B cell (primary cell): ENCODE data around the gene FGFR3. TPM values are rescaled to one million over a fixed set of nuclear protein-coding genes. Genes with fewer than 3 reads are reported as not detected.

ENCODE experiments used
- ATAC-seq: fragments of 200-7000 bp; cut with Tn5 transposase; one replicate; pipeline ENCODE4 v1.10.0; 2021; ENCODE audit warnings: low read depth, mild to moderate bottlenecking, moderate number of reproducible peaks, moderate library complexity
- CTCF ChIA-PET: fragments of 350-600 bp; sonication (Branson Sonifier 250); formaldehyde crosslinking; loops from one replicate; lab custom pipeline; 2021; ENCODE audit warnings: antibody characterized with exemption, inconsistent platforms; lab: Charles Lee
- POLR2A ChIA-PET: fragments of 350-600 bp; sonication (Branson Sonifier 250); formaldehyde crosslinking; loops from one replicate; lab custom pipeline; 2021; ENCODE audit warnings: antibody characterized with exemption; lab: Charles Lee
- DNase-seq: peaks from one replicate; pipeline ENCODE4 v3.0.0; 2013
- H2AFZ ChIP-seq: 2 replicates; pipeline ENCODE4 v1.6.1; 2012; ENCODE audit warnings: mild to moderate bottlenecking, low read depth, low read length; ENCODE audit not compliant: insufficient read depth, poor library complexity, severe bottlenecking
- H3K27ac ChIP-seq, 2 donors: 1 replicate in 1 of 2; 2 replicates in 1 of 2; pipeline ENCODE4 v1.5.1; 2012 to 2013; ENCODE audit warnings: low read length in 2 of 2, mild to moderate bottlenecking in 2 of 2, moderate library complexity in 1 of 2
- H3K27me3 ChIP-seq, 4 experiments: fragments of 200-600 bp in 1 of 4; sonication (generic) in 1 of 4; replicated peaks in 1 of 4; 1 replicate in 2 of 4; 2 replicates in 2 of 4; pipeline versions ENCODE4 v1.6.1 to v1.7.0; 2013 to 2016; ENCODE audit warnings: low read length in 3 of 4, mild to moderate bottlenecking in 2 of 4, mixed read lengths in 1 of 4, moderate library complexity in 1 of 4; ENCODE audit not compliant: insufficient read depth in 4 of 4, control insufficient read depth in 3 of 4; ENCODE audit errors: control extremely low read depth in 1 of 4
- H3K36me3 ChIP-seq, 2 experiments: replicated peaks in 1 of 2; 1 replicate in 1 of 2; 2 replicates in 1 of 2; pipeline versions ENCODE4 v1.6.1 to v1.7.1; 2013; ENCODE audit warnings: low read length in 1 of 2; ENCODE audit not compliant: insufficient read depth in 2 of 2, control insufficient read depth in 1 of 2; ENCODE audit errors: control extremely low read depth in 1 of 2, extremely low read depth in 1 of 2
- H3K4me1 ChIP-seq, 2 donors: fragments of 200-600 bp in 1 of 2; sonication (generic) in 1 of 2; 1 replicate in 1 of 2; 2 replicates in 1 of 2; pipeline versions ENCODE4 v1.5.1 to v1.6.1; 2013 to 2017; ENCODE audit warnings: low read length in 2 of 2; ENCODE audit not compliant: control insufficient read depth in 2 of 2, insufficient read depth in 2 of 2
- H3K4me2 ChIP-seq: replicated peaks from 2 replicates; pipeline ENCODE3; 2012; ENCODE audit warnings: mild to moderate bottlenecking, low read depth, low read length; ENCODE audit not compliant: poor library complexity, severe bottlenecking
- H3K4me3 ChIP-seq, 5 experiments: fragments of 200-600 bp in 1 of 5; sonication (generic) in 1 of 5; 1 replicate in 3 of 5; 2 replicates in 2 of 5; pipeline versions ENCODE4 v1.5.1 to v1.7.0; 2011 to 2016; ENCODE audit warnings: low read length in 4 of 5, mild to moderate bottlenecking in 4 of 5, low read depth in 2 of 5, control low read depth in 1 of 5, moderate library complexity in 1 of 5; ENCODE audit not compliant: insufficient read depth in 1 of 5; ENCODE audit errors: control extremely low read depth in 1 of 5, extremely low read depth in 1 of 5
- H3K79me2 ChIP-seq: fragments of 200-600 bp; sonication (generic); one replicate; pipeline ENCODE4 v1.6.0; 2016; ENCODE audit warnings: low read length; ENCODE audit not compliant: control insufficient read depth, insufficient read depth
- H3K9ac ChIP-seq: fragments of 200-600 bp; sonication (generic); 2 replicates; pipeline ENCODE4 v1.6.1; 2017; ENCODE audit warnings: mild to moderate bottlenecking, low read length, moderate library complexity
- H3K9me3 ChIP-seq, 3 donors: one replicate each; pipeline versions ENCODE4 v1.6.1 to v1.7.1; 2013; ENCODE audit warnings: low read length in 2 of 3; ENCODE audit not compliant: control insufficient read depth in 2 of 3, insufficient read depth in 1 of 3; ENCODE audit errors: control extremely low read depth in 1 of 3
- H4K20me1 ChIP-seq: 2 replicates; pipeline ENCODE4 v1.6.0; 2012; ENCODE audit warnings: mild to moderate bottlenecking, low read length; ENCODE audit not compliant: insufficient read depth, control insufficient read depth, poor library complexity, severe bottlenecking
- H3K27ac Mint-ChIP-seq: one replicate; pipeline ENCODE4 v1.8.0; 2021; ENCODE audit warnings: mixed read lengths
- H3K27me3 Mint-ChIP-seq: one replicate; pipeline ENCODE4 v1.8.0; 2021; ENCODE audit warnings: mixed read lengths
- H3K4me1 Mint-ChIP-seq: one replicate; pipeline ENCODE4 v1.8.0; 2021; ENCODE audit warnings: mixed read lengths
- H3K4me3 Mint-ChIP-seq: one replicate; pipeline ENCODE4 v1.8.0; 2021; ENCODE audit warnings: mixed read lengths
- H3K9me3 Mint-ChIP-seq: one replicate; pipeline ENCODE4 v1.8.0; 2022; ENCODE audit warnings: mixed read lengths; ENCODE audit not compliant: insufficient read depth
- CTCF ChIP-seq: fragments of 200-600 bp; IDR thresholded peaks from one replicate; pipeline ENCODE4 v1.8.0; 2022; ENCODE audit warnings: antibody characterized with exemption, mild to moderate bottlenecking
- EZH2 ChIP-seq: IDR thresholded peaks from 2 replicates; pipeline ENCODE4 v1.6.1; 2012; ENCODE audit warnings: borderline replicate concordance, low read depth, mild to moderate bottlenecking, moderate library complexity, low read length; ENCODE audit not compliant: insufficient read depth, poor library complexity, severe bottlenecking
- WGBS: methylation state at CpG from one replicate; pipeline ENCODE4 v1.1.5; 2013; ENCODE audit warnings: missing lambda C conversion rate; ENCODE audit not compliant: insufficient coverage; 5-methylcytosine and 5-hydroxymethylcytosine counted together
- intact Hi-C: fragments of 100-400 bp; cut with micrococcal nuclease; formaldehyde crosslinking; loops from one replicate; pipeline ENCODE4 v1.10.0; 2022
- polyA plus RNA-seq: library from polyadenylated mRNA; depleted of rRNA; stranded (reverse); fragments of >200 nt; gene quantifications from 2 replicates; pipeline ENCODE4 v1.2.3, GENCODE V29; 2012
- total RNA-seq, 2 donors: library from RNA; stranded (reverse); fragments of 120-200 nt in 1 of 2; gene quantifications; 1 replicate in 1 of 2; 2 replicates in 1 of 2; pipeline versions ENCODE4 v1.2.3 to v1.2.4, GENCODE V29; 2013 to 2022

FGFR3 gene
- total and polyA plus RNA-seq, 2 donors (not counting 1 experiment from before 2014, with no cell fraction given), result not detected

GRCh38 chr4:1776521-1777161, 16.5 kb upstream of the FGFR3 start:
- Histone ChIP-seq H3K4me2 (no peak overlapping the region), H3K4me3 (no peak overlapping the region), H3K4me1 (peaks cover 5 to 15% of the 10 kb centered on the region in 2 donors), H2AFZ (no peak overlapping the region), H3K36me3 (no peaks in the 10 kb centered on the region), H4K20me1 (no peaks in the 10 kb centered on the region), H3K9me3 (no peaks in the 10 kb centered on the region), H3K9ac (no peak overlapping the region), H3K27me3 (peaks cover 0 to 16% (median 1%) of the 10 kb centered on the region in 4 experiments), H3K79me2 (no peaks in the 10 kb centered on the region), H3K27ac (no peak overlapping the region)
- Mint-ChIP-seq H3K27me3 (peaks cover 10% of the 10 kb centered on the region), H3K9me3 (no peaks in the 10 kb centered on the region), H3K4me3 (no peak overlapping the region), H3K4me1 (peaks cover 4% of the 10 kb centered on the region), H3K27ac (no peak overlapping the region)
- DNase-seq, result no peak
- intact Hi-C loops, result no loop called here
- ATAC-seq, result no peak
- TF ChIP-seq CTCF, result no peak
- no peak for TF ChIP-seq EZH2
- ChIA-PET POLR2A (no interaction called here), CTCF (no interaction called here)
- WGBS, result 93% methylated on average over 16 of the region's 24 CpGs

- Mint-ChIP-seq H3K4me1 (peaks cover 2% of the 10 kb centered on the region), H3K4me3 (no peak overlapping the region), H3K9me3 (no peaks in the 10 kb centered on the region), H3K27ac (no peak overlapping the region), H3K27me3 (peaks cover 5% of the 10 kb centered on the region)
- H3K4me2 ChIP-seq, result no peak overlapping the region
- 84% methylated on average over 20 of the region's 27 CpGs for WGBS
- ChIA-PET POLR2A (no interaction called here), CTCF (no interaction called here)
- TF ChIP-seq EZH2, result no peak
- no peak for TF ChIP-seq CTCF
- no peak overlapping the region for H3K4me3 ChIP-seq
- no peaks in the 10 kb centered on the region for H3K9me3 ChIP-seq
- peaks cover 0 to 11% of the 10 kb centered on the region in 2 donors for H3K4me1 ChIP-seq
- H3K27ac ChIP-seq, result no peak overlapping the region
- no peaks in the 10 kb centered on the region for H3K79me2 ChIP-seq
- DNase-seq, result no peak
- no peak overlapping the region for H2AFZ ChIP-seq
- no peak overlapping the region for H3K9ac ChIP-seq
- peaks cover 0 to 6% (median 0%) of the 10 kb centered on the region in 4 experiments for H3K27me3 ChIP-seq
- intact Hi-C loops, result no loop called here
- no peak for ATAC-seq
- no peaks in the 10 kb centered on the region for H3K36me3 ChIP-seq
- H4K20me1 ChIP-seq, result no peaks in the 10 kb centered on the region
Measured at GRCh38 chr4:1777822-1778641, 15.1 kb upstream of the FGFR3 start.
